ENCODE data around the gene COL18A1. TPM values are rescaled to one million over a fixed set of nuclear protein-coding genes. Genes with fewer than 3 reads are reported as not detected.
"Not testable (repeated sequence)": the region's sequence is repeated elsewhere in the genome, so short reads cannot be mapped to it uniquely, and the experiment has no call there.

The COL18A1 gene
- total and polyA plus RNA-seq, 2 donors (not counting 1 experiment from before 2014, with no cell fraction given): 15.6 to 24.7 TPM

GRCh38 chr21:45442686-45443594 lies 38.0 kb downstream of the COL18A1 start:
- H3K36me3 ChIP-seq (replicated peaks in 1 of 2; ENCODE audit: control extremely low read depth in 1 of 2, control insufficient read depth in 1 of 2, extremely low read depth in 1 of 2, insufficient read depth in 2 of 2, low read length in 1 of 2); H3K4me2 ChIP-seq (replicated peaks; ENCODE audit: low read depth, low read length, poor library complexity, severe bottlenecking); intact Hi-C loops (cut with micrococcal nuclease); H3K27ac Mint-ChIP-seq; H3K4me3 ChIP-seq (ENCODE audit: control extremely low read depth in 1 of 5, extremely low read depth in 1 of 5, insufficient read depth in 1 of 5, low read depth in 2 of 5, low read length in 4 of 5); H3K4me3 Mint-ChIP-seq; H3K27me3 Mint-ChIP-seq; ATAC-seq (ENCODE audit: low read depth); H4K20me1 ChIP-seq (ENCODE audit: control insufficient read depth, insufficient read depth, low read length, poor library complexity, severe bottlenecking); CTCF ChIA-PET; H3K4me1 Mint-ChIP-seq; H2AFZ ChIP-seq (ENCODE audit: insufficient read depth, low read depth, low read length, poor library complexity, severe bottlenecking); H3K9me3 ChIP-seq (ENCODE audit: control extremely low read depth in 1 of 3, control insufficient read depth in 2 of 3, insufficient read depth in 1 of 3, low read length in 2 of 3); H3K27ac ChIP-seq (ENCODE audit: low read length in 2 of 2); DNase-seq; H3K79me2 ChIP-seq (ENCODE audit: control insufficient read depth, insufficient read depth, low read length); POLR2A ChIA-PET; H3K9me3 Mint-ChIP-seq (ENCODE audit: insufficient read depth); H3K9ac ChIP-seq (ENCODE audit: low read length): not testable (repeated sequence)
- peaks cover 0 to 17% (median 0%) of the 10 kb centered on the region in 4 experiments for H3K27me3 ChIP-seq (replicated peaks in 1 of 4; ENCODE audit: control extremely low read depth in 1 of 4, control insufficient read depth in 3 of 4, insufficient read depth in 4 of 4, low read length in 3 of 4)
- peaks cover 9 to 11% of the 10 kb centered on the region in 2 donors for H3K4me1 ChIP-seq (ENCODE audit: control insufficient read depth in 2 of 2, insufficient read depth in 2 of 2, low read length in 2 of 2)
- 94% methylated on average over 27 of the region's 39 CpGs for WGBS (ENCODE audit: insufficient coverage)

- no peak overlapping the region for H3K27ac Mint-ChIP-seq
- H3K27me3 Mint-ChIP-seq: peaks cover 14% of the 10 kb centered on the region
- intact Hi-C loops (cut with micrococcal nuclease): no loop called here
- no peak for TF ChIP-seq EZH2 (IDR thresholded peaks at IDR 0.05; ENCODE audit: borderline replicate concordance, insufficient read depth, low read depth, low read length, poor library complexity, severe bottlenecking)
- TF ChIP-seq, protein P1, sequence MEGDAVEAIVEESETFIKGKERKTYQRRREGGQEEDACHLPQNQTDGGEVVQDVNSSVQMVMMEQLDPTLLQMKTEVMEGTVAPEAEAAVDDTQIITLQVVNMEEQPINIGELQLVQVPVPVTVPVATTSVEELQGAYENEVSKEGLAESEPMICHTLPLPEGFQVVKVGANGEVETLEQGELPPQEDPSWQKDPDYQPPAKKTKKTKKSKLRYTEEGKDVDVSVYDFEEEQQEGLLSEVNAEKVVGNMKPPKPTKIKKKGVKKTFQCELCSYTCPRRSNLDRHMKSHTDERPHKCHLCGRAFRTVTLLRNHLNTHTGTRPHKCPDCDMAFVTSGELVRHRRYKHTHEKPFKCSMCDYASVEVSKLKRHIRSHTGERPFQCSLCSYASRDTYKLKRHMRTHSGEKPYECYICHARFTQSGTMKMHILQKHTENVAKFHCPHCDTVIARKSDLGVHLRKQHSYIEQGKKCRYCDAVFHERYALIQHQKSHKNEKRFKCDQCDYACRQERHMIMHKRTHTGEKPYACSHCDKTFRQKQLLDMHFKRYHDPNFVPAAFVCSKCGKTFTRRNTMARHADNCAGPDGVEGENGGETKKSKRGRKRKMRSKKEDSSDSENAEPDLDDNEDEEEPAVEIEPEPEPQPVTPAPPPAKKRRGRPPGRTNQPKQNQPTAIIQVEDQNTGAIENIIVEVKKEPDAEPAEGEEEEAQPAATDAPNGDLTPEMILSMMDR (IDR thresholded peaks at IDR 0.05): no peak
- ChIA-PET POLR2A (no interaction called here), CTCF (interaction anchor here (1.1 kb wide), 1 partner anchor 8 kb away, joined by 3 read pairs; no protein-coding TSS in a partner anchor)
- DNase-seq: no peak
- no peak overlapping the region for H3K4me2 ChIP-seq (replicated peaks; ENCODE audit: low read depth, low read length, poor library complexity, severe bottlenecking)
- H3K9ac ChIP-seq (ENCODE audit: low read length): no peak overlapping the region
- no peaks in the 10 kb centered on the region for H4K20me1 ChIP-seq (ENCODE audit: control insufficient read depth, insufficient read depth, low read length, poor library complexity, severe bottlenecking)
- H3K4me1 Mint-ChIP-seq: peaks cover 6% of the 10 kb centered on the region
- no peaks in the 10 kb centered on the region for H3K79me2 ChIP-seq (ENCODE audit: control insufficient read depth, insufficient read depth, low read length)
- no peaks in the 10 kb centered on the region for H3K9me3 Mint-ChIP-seq (ENCODE audit: insufficient read depth)
- H3K4me3 ChIP-seq (ENCODE audit: control extremely low read depth in 1 of 5, extremely low read depth in 1 of 5, insufficient read depth in 1 of 5, low read depth in 2 of 5, low read length in 4 of 5): no peak overlapping the region
- H2AFZ ChIP-seq (ENCODE audit: insufficient read depth, low read depth, low read length, poor library complexity, severe bottlenecking): no peak overlapping the region
- peaks cover 0 to 20% (median 0%) of the 10 kb centered on the region in 4 experiments for H3K27me3 ChIP-seq (replicated peaks in 1 of 4; ENCODE audit: control extremely low read depth in 1 of 4, control insufficient read depth in 3 of 4, insufficient read depth in 4 of 4, low read length in 3 of 4)
- no peak overlapping the region for H3K27ac ChIP-seq (ENCODE audit: low read length in 2 of 2)
- peaks cover 9 to 11% of the 10 kb centered on the region in 2 donors for H3K4me1 ChIP-seq (ENCODE audit: control insufficient read depth in 2 of 2, insufficient read depth in 2 of 2, low read length in 2 of 2)
- ATAC-seq (ENCODE audit: low read depth): no peak
- peaks cover 1 to 6% (median 4%) of the 10 kb centered on the region in 3 donors for H3K9me3 ChIP-seq (ENCODE audit: control extremely low read depth in 1 of 3, control insufficient read depth in 2 of 3, insufficient read depth in 1 of 3, low read length in 2 of 3)
- no peaks in the 10 kb centered on the region for H3K36me3 ChIP-seq (replicated peaks in 1 of 2; ENCODE audit: control extremely low read depth in 1 of 2, control insufficient read depth in 1 of 2, extremely low read depth in 1 of 2, insufficient read depth in 2 of 2, low read length in 1 of 2)
- H3K4me3 Mint-ChIP-seq: no peak overlapping the region
- WGBS (ENCODE audit: insufficient coverage): 88% methylated on average over 27 of the region's 27 CpGs
These were observed 38.7 kb downstream of the COL18A1 start for GRCh38 chr21:45443595-45444181.
